ENCODE results near the gene LRRC73.

LRRC73 gene

GRCh38 chr6:43496370-43497128 lies 13.6 kb downstream of the LRRC73 start:
- CTCF ChIA-PET = interaction anchor here (0.6 to 11.2 kb wide), 27 partner anchors 10 to 582 kb away, joined by 3 to 142 read pairs (median 5); partner anchors contain the start of genes DLK2, LRRC73 and TJAP1
- no peak overlapping the region for H3K27ac ChIP-seq (ENCODE audit: extremely low read depth, low read depth, low read length)
- TF ChIP-seq ZNF747 (tag by site-specific recombination; IDR thresholded peaks at IDR 0.05) (no peak), KLF17 (tag by site-specific recombination; IDR thresholded peaks at IDR 0.05) (no peak), ZNF473 (tag by site-specific recombination; IDR thresholded peaks at IDR 0.05) (no peak), ZNF324 (tag by site-specific recombination; IDR thresholded peaks at IDR 0.05) (no peak), PBX3 (CRISPR knock-in tag; IDR thresholded peaks at IDR 0.05) (0 out of 2 replicates have a peak, but pooled peaks have one; percentile 58), ZNF677 (tag by site-specific recombination; IDR thresholded peaks at IDR 0.05) (no peak), EGR2 (tag by site-specific recombination; IDR thresholded peaks at IDR 0.05; ENCODE audit: low read depth) (0 out of 2 replicates have a peak, but pooled peaks have one; percentile 19), ZNF311 (tag by site-specific recombination; IDR thresholded peaks at IDR 0.05; ENCODE audit: borderline replicate concordance) (no peak), ZNF521 (tag by site-specific recombination; IDR thresholded peaks at IDR 0.05) (no peak), ZIC2 (tag by site-specific recombination; IDR thresholded peaks at IDR 0.05) (peak; percentile 57), ZFHX2 (tag by site-specific recombination; conservative IDR thresholded peaks at IDR 0.05) (peak; percentile 70), ZNF596 (tag by site-specific recombination; IDR thresholded peaks at IDR 0.05) (no peak), MEIS1 (CRISPR knock-in tag; IDR thresholded peaks at IDR 0.05; ENCODE audit: borderline replicate concordance) (peak; percentile 23; the same call in 1 of the 2 replicates), ZNF792 (tag by site-specific recombination; IDR thresholded peaks at IDR 0.05) (no peak), SETDB1 (IDR thresholded peaks at IDR 0.05; ENCODE audit: insufficient read length, low read length) (no peak), ZBTB49 (tag by site-specific recombination; IDR thresholded peaks at IDR 0.05; ENCODE audit: low read depth) (no peak), ZNF19 (tag by site-specific recombination; IDR thresholded peaks at IDR 0.05; ENCODE audit: low read depth) (no peak), GLIS1 (tag by site-specific recombination; IDR thresholded peaks at IDR 0.05) (no peak), ZNF600 (tag by site-specific recombination; IDR thresholded peaks at IDR 0.05) (0 out of 2 replicates have a peak, but pooled peaks have one; percentile 11), ZNF514 (tag by site-specific recombination; IDR thresholded peaks at IDR 0.05) (no peak), ZNF274 (IDR thresholded peaks at IDR 0.05; ENCODE audit: low read length) (no peak), ZNF274 (tag by site-specific recombination; IDR thresholded peaks at IDR 0.05; ENCODE audit: borderline replicate concordance) (no peak), ZNF654 (tag by site-specific recombination; IDR thresholded peaks at IDR 0.05; ENCODE audit: low read depth) (peak; percentile 36), CTCF (tag by site-specific recombination; IDR thresholded peaks at IDR 0.05) (0 out of 2 replicates have a peak, but pooled peaks have one; percentile 22), SCRT2 (tag by site-specific recombination; IDR thresholded peaks at IDR 0.05) (0 out of 2 replicates have a peak, but pooled peaks have one; percentile 58), ZNF133 (tag by site-specific recombination; IDR thresholded peaks at IDR 0.05) (no peak), ZNF248 (tag by site-specific recombination; IDR thresholded peaks at IDR 0.05) (no peak), ZBTB26 (tag by site-specific recombination; optimal IDR thresholded peaks at IDR 0.05) (no peak), ZBTB44 (tag by site-specific recombination; IDR thresholded peaks at IDR 0.05) (no peak)

More at GRCh38 chr6:43496370-43497128, 13.6 kb downstream of the LRRC73 start:
- no peak overlapping the region for H3K4me3 ChIP-seq (ENCODE audit: low read depth, low read length)
- peaks cover 9 to 58% of the 10 kb centered on the region in 2 experiments; a peak in 2 of 3 replicates for H3K36me3 ChIP-seq (ENCODE audit: control insufficient read depth in 2 of 2, insufficient read depth in 1 of 2, low read length in 2 of 2)
- no peaks in the 10 kb centered on the region for H3K9me3 ChIP-seq (ENCODE audit: control insufficient read depth, insufficient read depth, low read depth, low read length)
- peaks cover 7% of the 10 kb centered on the region for H3K4me1 ChIP-seq (ENCODE audit: control insufficient read depth, insufficient read depth, low read length)
- POLR2A ChIA-PET = interaction anchor here (0.5 to 1.8 kb wide), 3 partner anchors 9 to 32 kb away, joined by 3 to 5 read pairs (median 3); partner anchors contain the start of gene TJAP1

Measured in HEK293 (cell line).